SW 1271 (cell line): ENCODE results near the gene RPL29.

Source experiments
- DNase-seq, 2 experiments: peaks; one replicate each; lab custom pipeline; 2025; lab: John Stamatoyannopoulos, UW

Gene RPL29

GRCh38 chr3:51945926-51946705, 49.6 kb downstream of the RPL29 start:
- no peak for DNase-seq

- DNase-seq, result no peak
Measured at GRCh38 chr3:51945031-51945840, 50.5 kb downstream of the RPL29 start.

GRCh38 chr3:51944451-51945021, 51.2 kb downstream of the RPL29 start:
- DNase-seq, result no peak
